ENCODE results near the gene BAIAP2L2.

Gene BAIAP2L2

DNA sequence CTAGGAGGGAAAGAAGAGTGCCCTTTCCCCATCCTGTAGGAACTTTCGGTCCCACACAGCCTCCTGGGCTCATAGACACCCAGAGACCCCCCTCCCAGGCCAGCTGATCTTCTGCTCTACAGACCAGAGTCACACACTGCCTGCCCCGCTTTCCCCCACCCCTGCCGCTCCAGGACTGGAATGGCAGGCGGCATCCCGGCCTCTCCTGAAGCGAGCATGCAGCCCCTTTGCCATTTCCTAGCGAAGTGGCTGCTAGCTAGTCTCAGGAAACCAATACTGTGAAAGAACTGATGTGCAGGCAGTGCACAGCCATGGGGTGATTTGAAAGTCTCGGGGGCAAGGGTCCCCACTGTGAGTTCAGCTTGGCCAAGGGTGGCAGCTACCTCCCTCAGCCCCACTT is 44.9 kb downstream of the BAIAP2L2 start:
- DNase-seq (ENCODE audit: low read depth), result no peak
- TF ChIP-seq, protein P1, sequence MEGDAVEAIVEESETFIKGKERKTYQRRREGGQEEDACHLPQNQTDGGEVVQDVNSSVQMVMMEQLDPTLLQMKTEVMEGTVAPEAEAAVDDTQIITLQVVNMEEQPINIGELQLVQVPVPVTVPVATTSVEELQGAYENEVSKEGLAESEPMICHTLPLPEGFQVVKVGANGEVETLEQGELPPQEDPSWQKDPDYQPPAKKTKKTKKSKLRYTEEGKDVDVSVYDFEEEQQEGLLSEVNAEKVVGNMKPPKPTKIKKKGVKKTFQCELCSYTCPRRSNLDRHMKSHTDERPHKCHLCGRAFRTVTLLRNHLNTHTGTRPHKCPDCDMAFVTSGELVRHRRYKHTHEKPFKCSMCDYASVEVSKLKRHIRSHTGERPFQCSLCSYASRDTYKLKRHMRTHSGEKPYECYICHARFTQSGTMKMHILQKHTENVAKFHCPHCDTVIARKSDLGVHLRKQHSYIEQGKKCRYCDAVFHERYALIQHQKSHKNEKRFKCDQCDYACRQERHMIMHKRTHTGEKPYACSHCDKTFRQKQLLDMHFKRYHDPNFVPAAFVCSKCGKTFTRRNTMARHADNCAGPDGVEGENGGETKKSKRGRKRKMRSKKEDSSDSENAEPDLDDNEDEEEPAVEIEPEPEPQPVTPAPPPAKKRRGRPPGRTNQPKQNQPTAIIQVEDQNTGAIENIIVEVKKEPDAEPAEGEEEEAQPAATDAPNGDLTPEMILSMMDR (IDR thresholded peaks at IDR 0.05; ENCODE audit: low read length, missing control alignments), result no peak
- H3K4me3 ChIP-seq (replicated peaks; ENCODE audit: low read depth, low read length), result no peak overlapping the region

DNA sequence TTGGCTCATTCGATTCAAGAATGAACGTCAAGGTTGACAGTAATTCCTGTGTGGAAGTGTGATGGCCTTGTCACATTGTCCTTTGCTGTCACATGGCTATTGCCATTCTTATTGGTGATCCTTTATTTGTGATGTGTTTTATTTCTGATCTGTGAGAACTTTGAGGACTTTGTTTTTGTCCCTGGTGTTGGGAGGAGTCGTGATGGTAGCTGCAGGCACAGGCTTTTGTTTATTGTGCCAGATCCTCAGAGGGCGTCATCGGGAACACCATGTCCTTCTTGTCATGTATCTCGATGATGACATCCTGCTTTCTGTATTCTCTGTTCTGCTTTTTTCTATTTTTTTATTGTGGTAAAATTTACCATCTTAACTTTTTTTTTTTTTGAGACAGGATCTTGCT is 47.7 kb downstream of the BAIAP2L2 start:
- H3K4me3 ChIP-seq (replicated peaks; ENCODE audit: low read depth, low read length), result no peak overlapping the region
- TF ChIP-seq, protein P1 (IDR thresholded peaks at IDR 0.05; ENCODE audit: low read length, missing control alignments), result no peak
- DNase-seq (ENCODE audit: low read depth), result no peak

DNA sequence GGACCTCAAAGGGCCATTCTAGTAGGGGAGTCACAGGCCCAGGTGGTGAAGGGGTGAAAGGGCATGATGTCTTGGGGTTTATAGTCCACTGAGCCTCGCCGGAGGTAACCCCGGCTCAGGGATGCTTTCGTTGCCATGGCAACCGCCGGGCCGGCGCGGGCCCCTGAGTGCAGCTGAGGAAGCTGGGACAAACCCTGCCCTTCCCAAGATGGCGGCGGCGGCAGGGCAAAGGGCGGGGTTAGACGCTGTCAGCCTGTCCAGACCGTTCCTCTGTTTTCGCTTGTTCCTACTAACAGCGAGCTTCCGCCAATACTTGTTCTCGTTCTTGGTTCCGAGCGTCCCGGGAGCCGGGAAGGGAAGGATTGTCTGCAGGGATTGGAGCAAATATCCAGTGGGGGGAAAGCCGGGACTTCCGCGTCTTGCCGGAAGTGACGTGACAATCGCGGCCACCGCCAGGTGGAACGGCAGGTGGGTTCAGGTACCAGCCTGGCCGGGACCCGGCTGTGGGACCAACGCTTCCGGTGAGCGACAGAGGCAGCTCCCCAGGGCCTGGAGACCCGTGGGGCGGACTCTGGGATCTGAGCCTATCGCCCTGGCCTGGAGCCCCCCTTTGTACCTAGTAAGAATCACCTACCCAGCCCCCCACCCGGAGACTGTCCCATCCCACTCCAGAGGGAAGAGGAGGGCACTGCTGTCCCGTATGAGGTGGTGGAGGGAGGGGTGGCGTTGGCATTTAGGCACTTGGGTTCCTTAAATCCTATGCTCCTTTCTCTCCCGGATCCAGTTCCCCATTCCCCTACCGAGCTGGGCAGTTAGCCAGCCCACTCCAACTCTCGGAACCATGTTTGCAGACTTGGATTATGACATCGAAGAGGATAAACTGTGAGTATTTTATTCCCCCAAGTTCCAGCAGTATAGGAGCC is 53.3 kb downstream of the BAIAP2L2 start, which contains the start of gene PICK1:
Gene PICK1 (plus strand): TSS at position 436 of the 923 bp plus-strand sequence. CDS start 406 bp downstream, at position 842.
- TF ChIP-seq, protein P1 (IDR thresholded peaks at IDR 0.05; ENCODE audit: low read length, missing control alignments), result no peak
- peak; percentile 92 for DNase-seq (ENCODE audit: low read depth)
- H3K4me3 ChIP-seq (replicated peaks; ENCODE audit: low read depth, low read length), result peak within 1 kb of the TSS; percentile 57

DNA sequence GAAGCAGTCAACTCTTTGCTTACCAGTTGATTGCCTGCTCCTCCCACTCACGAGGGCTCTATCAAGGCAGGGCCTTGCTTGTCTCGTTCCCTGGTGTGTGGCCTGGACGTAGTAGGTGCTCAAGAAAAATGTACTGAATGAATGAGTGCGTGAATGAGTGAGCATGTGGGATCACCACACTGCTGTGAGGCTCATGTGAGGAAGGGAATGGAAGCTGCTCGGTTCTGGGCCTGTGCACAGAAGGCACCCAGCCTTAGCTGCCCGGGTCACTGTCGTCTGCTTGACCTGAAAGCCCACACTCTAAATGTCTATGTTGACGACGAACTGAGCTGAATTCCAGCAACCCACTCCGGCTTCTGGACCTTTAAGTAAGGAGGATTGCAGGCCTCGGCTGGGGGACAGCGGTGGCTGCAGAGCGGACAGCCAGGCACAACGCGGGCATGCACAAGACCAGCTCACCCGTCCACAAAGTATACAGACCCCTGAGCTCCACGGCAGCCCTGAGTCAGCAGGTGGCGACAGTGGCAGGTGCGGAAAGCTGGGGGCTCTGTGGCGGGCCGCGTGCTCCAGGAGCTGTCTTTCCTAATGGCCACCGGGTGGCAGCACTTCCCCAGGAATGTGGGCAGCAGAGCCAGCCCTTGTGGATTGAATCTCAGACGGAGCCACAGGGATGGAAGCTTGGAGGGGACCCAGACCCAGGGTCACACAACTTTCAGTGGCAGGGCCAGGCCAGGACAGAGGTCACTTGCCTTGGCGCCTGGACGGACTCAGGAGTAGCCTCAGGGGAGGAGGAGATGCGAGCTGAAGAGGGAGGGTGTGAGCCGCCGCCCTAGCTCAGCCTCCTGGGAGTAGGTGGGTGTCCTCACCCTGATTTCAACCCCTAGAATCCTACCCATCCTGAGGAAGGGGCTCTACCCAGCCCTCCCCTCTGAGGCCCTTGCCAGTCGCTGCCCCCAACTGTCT is 58.3 kb downstream of the BAIAP2L2 start:
- TF ChIP-seq, protein P1 (IDR thresholded peaks at IDR 0.05; ENCODE audit: low read length, missing control alignments), result peak; percentile 62
- DNase-seq (ENCODE audit: low read depth), result peak; percentile 75
- H3K4me3 ChIP-seq (replicated peaks; ENCODE audit: low read depth, low read length), result no peak overlapping the region

DNA sequence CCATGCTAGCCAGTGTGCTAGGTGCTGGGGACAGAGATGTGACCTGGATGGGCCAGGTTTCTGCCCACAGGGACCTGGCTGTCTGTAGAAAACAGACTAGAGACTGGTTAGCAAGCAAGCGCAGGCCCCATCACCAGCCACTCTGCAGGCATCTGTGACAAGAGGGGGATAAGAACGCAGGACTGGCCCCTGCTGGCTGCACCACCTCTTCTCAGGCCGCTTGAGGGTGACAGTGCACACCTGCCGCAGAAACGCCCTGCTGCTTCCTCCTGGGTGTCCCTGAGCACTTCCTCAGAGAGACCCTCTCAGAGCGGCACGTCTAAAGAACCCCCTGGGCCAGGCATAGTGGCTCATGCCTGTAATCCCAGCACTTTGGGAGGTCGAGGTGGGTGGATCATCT is 59.2 kb downstream of the BAIAP2L2 start:
- no peak for DNase-seq (ENCODE audit: low read depth)
- no peak overlapping the region for H3K4me3 ChIP-seq (replicated peaks; ENCODE audit: low read depth, low read length)
- TF ChIP-seq, protein P1 (IDR thresholded peaks at IDR 0.05; ENCODE audit: low read length, missing control alignments), result no peak

DNA sequence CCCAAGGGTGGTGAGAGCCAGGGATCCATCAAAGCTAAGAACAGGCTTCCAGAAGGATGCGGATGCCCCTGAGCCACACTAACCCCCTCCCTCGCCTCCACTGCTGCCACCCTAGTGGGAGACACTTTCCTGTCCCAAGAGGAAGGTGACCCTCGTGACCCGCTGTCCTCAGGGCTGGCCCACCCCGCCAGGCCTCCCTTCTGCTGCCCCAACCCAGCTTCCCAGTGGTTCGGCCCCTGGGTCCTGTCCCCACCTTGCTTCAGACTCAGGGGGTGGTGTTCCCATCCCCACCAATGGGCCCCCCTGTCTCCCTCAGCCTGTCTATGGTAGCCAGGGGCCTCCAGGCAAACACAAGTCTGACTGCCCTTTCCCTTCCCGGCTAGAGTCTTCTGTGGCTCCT is 59.8 kb downstream of the BAIAP2L2 start:
- H3K4me3 ChIP-seq (replicated peaks; ENCODE audit: low read depth, low read length), result no peak overlapping the region
- no peak for DNase-seq (ENCODE audit: low read depth)
- TF ChIP-seq, protein P1 (IDR thresholded peaks at IDR 0.05; ENCODE audit: low read length, missing control alignments), result no peak

Measured in fibroblast of pulmonary artery (primary cell).